ENCODE results near the gene ZKSCAN7. TPM values are rescaled to one million over a fixed set of nuclear protein-coding genes. Genes with fewer than 3 reads are reported as not detected.
"Not testable (repeated sequence)": the region's sequence is repeated elsewhere in the genome, so short reads cannot be mapped to it uniquely, and the experiment has no call there.

Gene ZKSCAN7
- total RNA-seq, 4 donors from 2014 or later = 0.37 to 3.2 (median 1.0) TPM

DNA sequence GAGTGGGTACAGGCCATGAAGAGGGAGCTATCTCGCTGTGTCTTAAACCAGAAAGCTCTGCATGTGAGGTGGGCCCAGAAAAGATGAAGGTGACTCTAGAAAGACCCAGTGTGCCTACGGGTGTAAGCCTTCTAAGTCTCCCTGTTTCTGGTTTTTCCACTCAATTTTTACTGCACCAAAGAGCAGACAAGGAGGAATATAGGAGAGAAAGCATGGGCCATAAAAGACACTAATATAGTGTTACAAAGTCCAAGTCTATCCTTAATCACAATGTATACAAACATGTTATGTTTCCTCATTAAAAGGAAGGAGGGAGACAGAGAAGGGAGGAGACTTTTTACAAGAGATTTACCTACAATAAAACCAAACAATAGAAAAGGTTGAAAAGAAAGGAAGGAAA, 24.1 kb upstream of the ZKSCAN7 start:
- in situ Hi-C loops (cut with MboI; ENCODE audit: low pct_ligation_motif_present in 1 of 4, low pct_unique_long_range_greater_than_20kb in 1 of 4, low sequenced_read_pairs in 3 of 4) (loop anchor here (10.0 to 25.0 kb wide), 3 partner anchors 374 to 384 kb away; no protein-coding TSS in a partner anchor), intact Hi-C loops (cut with DNase I; ENCODE audit: low total_unique reads) (loop anchor here (10.0 kb wide), 1 partner anchor 384 kb away; no protein-coding TSS in a partner anchor)
- TF ChIP-seq, protein P1, sequence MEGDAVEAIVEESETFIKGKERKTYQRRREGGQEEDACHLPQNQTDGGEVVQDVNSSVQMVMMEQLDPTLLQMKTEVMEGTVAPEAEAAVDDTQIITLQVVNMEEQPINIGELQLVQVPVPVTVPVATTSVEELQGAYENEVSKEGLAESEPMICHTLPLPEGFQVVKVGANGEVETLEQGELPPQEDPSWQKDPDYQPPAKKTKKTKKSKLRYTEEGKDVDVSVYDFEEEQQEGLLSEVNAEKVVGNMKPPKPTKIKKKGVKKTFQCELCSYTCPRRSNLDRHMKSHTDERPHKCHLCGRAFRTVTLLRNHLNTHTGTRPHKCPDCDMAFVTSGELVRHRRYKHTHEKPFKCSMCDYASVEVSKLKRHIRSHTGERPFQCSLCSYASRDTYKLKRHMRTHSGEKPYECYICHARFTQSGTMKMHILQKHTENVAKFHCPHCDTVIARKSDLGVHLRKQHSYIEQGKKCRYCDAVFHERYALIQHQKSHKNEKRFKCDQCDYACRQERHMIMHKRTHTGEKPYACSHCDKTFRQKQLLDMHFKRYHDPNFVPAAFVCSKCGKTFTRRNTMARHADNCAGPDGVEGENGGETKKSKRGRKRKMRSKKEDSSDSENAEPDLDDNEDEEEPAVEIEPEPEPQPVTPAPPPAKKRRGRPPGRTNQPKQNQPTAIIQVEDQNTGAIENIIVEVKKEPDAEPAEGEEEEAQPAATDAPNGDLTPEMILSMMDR (IDR thresholded peaks at IDR 0.05) = no peak
- TF ChIP-seq EP300 (IDR thresholded peaks at IDR 0.05; ENCODE audit: low read depth) (no peak), POLR2A (IDR thresholded peaks at IDR 0.05) (no peak), POLR2AphosphoS5 (IDR thresholded peaks at IDR 0.05) (no peak)
- no peaks in the 10 kb centered on the region for H3K36me3 ChIP-seq
- no peaks in the 10 kb centered on the region for H3K9me3 ChIP-seq
- H3K4me3 ChIP-seq = no peak overlapping the region
- H3K27ac ChIP-seq = peak overlapping the region; percentile 26 to 67 (median 56)
- peaks cover 0 to 17% (median 6%) of the 10 kb centered on the region in 4 donors for H3K4me1 ChIP-seq
- H3K27me3 ChIP-seq = peaks cover 6% of the 10 kb centered on the region
- no peak for DNase-seq
- 25 to 35% methylated on average over 1 to 2 of the region's 2 CpGs for WGBS, 2 donors (ENCODE audit: low coverage in 1 of 2)

DNA sequence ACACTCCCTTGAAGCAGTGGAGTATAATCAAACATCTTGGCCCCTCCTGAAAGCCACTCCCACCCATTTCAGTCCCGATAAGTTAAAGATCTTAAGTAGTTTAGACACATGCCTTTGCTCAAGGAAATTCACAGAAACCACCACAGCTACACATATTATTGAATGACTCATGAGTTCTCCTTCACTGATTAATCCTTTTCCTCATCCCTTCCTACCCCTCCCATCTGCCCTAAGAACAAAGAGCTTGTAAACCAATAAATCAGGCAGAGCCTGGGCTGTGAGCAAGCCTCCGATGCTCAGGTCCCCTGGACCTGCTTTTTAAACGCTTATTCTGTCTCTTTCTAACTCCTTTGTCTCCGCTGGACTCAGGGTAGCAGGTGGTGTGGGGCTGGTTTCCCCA, 20.3 kb upstream of the ZKSCAN7 start:
- H3K27ac ChIP-seq, H3K9me3 ChIP-seq, DNase-seq, H3K4me3 ChIP-seq, H3K36me3 ChIP-seq: not testable (repeated sequence)
- Histone ChIP-seq H3K27me3 (peaks cover 40% of the 10 kb centered on the region), H3K4me1 (peaks cover 0 to 17% (median 6%) of the 10 kb centered on the region in 4 donors)
- in situ Hi-C loops (cut with MboI; ENCODE audit: low pct_ligation_motif_present in 1 of 4, low pct_unique_long_range_greater_than_20kb in 1 of 4, low sequenced_read_pairs in 3 of 4) = loop anchor here (10.0 to 25.0 kb wide), 3 partner anchors 370 to 380 kb away; no protein-coding TSS in a partner anchor
- intact Hi-C loops (cut with DNase I; ENCODE audit: low total_unique reads) = loop anchor here (10.0 kb wide), 1 partner anchor 380 kb away; no protein-coding TSS in a partner anchor
- 8 to 16% methylated on average over 3 to 4 of the region's 4 CpGs for WGBS, 2 donors (ENCODE audit: low coverage in 1 of 2)

DNA sequence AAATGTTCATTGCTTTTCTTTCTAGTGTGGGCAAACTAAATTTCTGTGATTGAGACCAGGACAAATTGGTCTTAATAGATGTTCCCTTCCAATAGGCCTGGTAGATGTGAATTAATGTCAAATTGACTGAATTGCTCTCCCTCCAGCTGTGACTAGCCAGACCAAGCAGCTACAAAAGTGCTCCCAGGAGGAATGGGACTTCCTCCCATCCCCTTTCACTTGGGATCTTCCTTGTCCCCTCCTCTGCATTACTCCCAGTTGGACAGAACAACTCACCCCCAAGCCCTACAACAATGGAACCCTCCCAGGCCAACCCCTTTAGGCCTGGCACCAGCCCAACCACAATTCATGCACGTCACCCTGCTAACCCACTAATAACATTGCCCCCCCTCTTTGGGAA, 19.6 kb upstream of the ZKSCAN7 start:
- in situ Hi-C loops (cut with MboI; ENCODE audit: low pct_ligation_motif_present in 1 of 4, low pct_unique_long_range_greater_than_20kb in 1 of 4, low sequenced_read_pairs in 3 of 4) (loop anchor here (10.0 to 25.0 kb wide), 3 partner anchors 369 to 379 kb away; no protein-coding TSS in a partner anchor), intact Hi-C loops (cut with DNase I; ENCODE audit: low total_unique reads) (loop anchor here (10.0 kb wide), 1 partner anchor 379 kb away; no protein-coding TSS in a partner anchor)
- peaks cover 47% of the 10 kb centered on the region for H3K27me3 ChIP-seq
- no peak for DNase-seq
- H3K4me3 ChIP-seq = no peak overlapping the region
- no peak for TF ChIP-seq POLR2A (IDR thresholded peaks at IDR 0.05)
- TF ChIP-seq POLR2AphosphoS5 (IDR thresholded peaks at IDR 0.05) = no peak
- TF ChIP-seq, protein P1 (IDR thresholded peaks at IDR 0.05) = no peak
- peaks cover 0 to 13% (median 5%) of the 10 kb centered on the region in 4 donors for H3K4me1 ChIP-seq
- no peaks in the 10 kb centered on the region for H3K9me3 ChIP-seq
- no peak overlapping the region for H3K27ac ChIP-seq
- H3K36me3 ChIP-seq = no peaks in the 10 kb centered on the region
- 10% methylated on average over 1 of the region's 1 CpG; no CpG with 5 or more reads in 1 of the 2 donors for WGBS, 2 donors (ENCODE audit: low coverage in 1 of 2)

DNA sequence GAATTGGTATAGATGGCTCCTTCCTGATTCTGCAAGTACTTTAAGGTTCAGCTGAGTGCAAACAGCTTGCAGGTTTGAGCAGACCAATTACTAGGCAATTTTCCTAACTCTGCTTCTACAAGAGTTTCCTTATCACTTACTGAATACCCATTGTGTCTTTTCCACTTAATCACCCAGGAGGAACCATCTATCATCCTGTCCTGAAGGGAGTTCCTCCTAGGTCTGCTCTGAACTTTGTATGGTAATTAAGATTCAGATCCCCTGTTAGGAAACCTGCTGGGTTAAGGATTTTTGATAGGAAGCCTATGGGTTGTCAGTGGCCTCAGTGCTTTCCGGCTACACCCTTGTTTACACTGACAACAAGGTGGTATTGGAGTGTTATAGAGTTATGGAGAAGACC, 10.2 kb upstream of the ZKSCAN7 start:
- H3K9me3 ChIP-seq, H3K4me3 ChIP-seq, H3K4me1 ChIP-seq, DNase-seq, H3K36me3 ChIP-seq, H3K27ac ChIP-seq: not testable (repeated sequence)
- intact Hi-C loops (cut with DNase I; ENCODE audit: low total_unique reads) (loop anchor here (5.0 kb wide), 1 partner anchor 1257 kb away; no protein-coding TSS in a partner anchor), in situ Hi-C loops (cut with MboI; ENCODE audit: low pct_ligation_motif_present in 1 of 4, low pct_unique_long_range_greater_than_20kb in 1 of 4, low sequenced_read_pairs in 3 of 4) (loop anchor here in 1 of 4 donors (25.0 kb wide), 1 partner anchor 367 kb away; no protein-coding TSS in a partner anchor)
- 44 to 71% methylated on average over 1 of the region's 1 CpG for WGBS, 2 donors (ENCODE audit: low coverage in 1 of 2)
- H3K27me3 ChIP-seq = peaks cover 45% of the 10 kb centered on the region

DNA sequence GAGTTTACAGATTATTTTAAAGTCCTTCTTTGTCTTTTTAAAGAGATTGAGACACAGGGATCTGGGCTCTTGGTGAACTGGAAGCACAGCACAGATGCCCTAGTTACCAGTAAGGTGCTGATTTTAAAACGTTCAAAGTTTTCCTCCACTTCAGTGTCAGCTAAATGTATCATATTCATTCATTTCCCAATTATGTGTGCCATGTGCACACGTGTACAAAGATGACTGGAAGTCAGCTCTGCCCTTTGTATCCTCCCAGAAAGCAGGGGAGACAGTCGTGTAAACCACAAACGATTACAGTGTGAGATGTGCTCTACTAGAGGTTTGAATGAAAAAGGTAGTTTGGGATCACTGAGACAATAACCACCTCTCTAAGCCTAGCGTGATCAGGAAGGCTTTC, 730 bp downstream of the ZKSCAN7 start:
- Histone ChIP-seq H3K36me3 (no peaks in the 10 kb centered on the region), H3K27me3 (peaks cover 19% of the 10 kb centered on the region), H3K4me3 (peak overlapping the region in 3 of 4 donors; percentile 46 to 79 (median 52)), H3K27ac (no peak overlapping the region), H3K9me3 (no peaks in the 10 kb centered on the region), H3K4me1 (peaks cover 0 to 14% (median 8%) of the 10 kb centered on the region in 4 donors)
- in situ Hi-C loops (cut with MboI; ENCODE audit: low pct_ligation_motif_present in 1 of 4, low pct_unique_long_range_greater_than_20kb in 1 of 4, low sequenced_read_pairs in 3 of 4) = no loop called here
- WGBS, 2 donors (ENCODE audit: low coverage in 1 of 2) = 0 to 30% methylated on average over 1 to 5 of the region's 5 CpGs
- DNase-seq = no peak
- intact Hi-C loops (cut with DNase I; ENCODE audit: low total_unique reads) = no loop called here
- TF ChIP-seq EP300 (IDR thresholded peaks at IDR 0.05; ENCODE audit: low read depth) (no peak), POLR2A (IDR thresholded peaks at IDR 0.05) (no peak), POLR2AphosphoS5 (IDR thresholded peaks at IDR 0.05) (no peak)
- TF ChIP-seq, protein P1 (IDR thresholded peaks at IDR 0.05) = no peak

Measured in transverse colon (tissue), 4 donors.